Body of pancreas (tissue), 4 donors: ENCODE measurements around the gene PDE10A.

Source experiments
- POLR2A ChIP-seq, 3 donors: fragments of 450-650 bp; IDR thresholded peaks; one replicate each; pipeline ENCODE4 v1.6.1; 2016; ENCODE audit warnings: antibody characterized with exemption in 3 of 3, mild to moderate bottlenecking in 2 of 3
- TF ChIP-seq, protein P1 (sequence below), 7 experiments: fragments of 450-650 bp in 4 of 7; fragments of 200-600 bp in 3 of 7; sonication (generic) in 3 of 7; IDR thresholded peaks; one replicate each; pipeline ENCODE4 v1.5.1; 2016 to 2019; ENCODE audit warnings: antibody characterized with exemption in 7 of 7

- TF ChIP-seq, protein P1, sequence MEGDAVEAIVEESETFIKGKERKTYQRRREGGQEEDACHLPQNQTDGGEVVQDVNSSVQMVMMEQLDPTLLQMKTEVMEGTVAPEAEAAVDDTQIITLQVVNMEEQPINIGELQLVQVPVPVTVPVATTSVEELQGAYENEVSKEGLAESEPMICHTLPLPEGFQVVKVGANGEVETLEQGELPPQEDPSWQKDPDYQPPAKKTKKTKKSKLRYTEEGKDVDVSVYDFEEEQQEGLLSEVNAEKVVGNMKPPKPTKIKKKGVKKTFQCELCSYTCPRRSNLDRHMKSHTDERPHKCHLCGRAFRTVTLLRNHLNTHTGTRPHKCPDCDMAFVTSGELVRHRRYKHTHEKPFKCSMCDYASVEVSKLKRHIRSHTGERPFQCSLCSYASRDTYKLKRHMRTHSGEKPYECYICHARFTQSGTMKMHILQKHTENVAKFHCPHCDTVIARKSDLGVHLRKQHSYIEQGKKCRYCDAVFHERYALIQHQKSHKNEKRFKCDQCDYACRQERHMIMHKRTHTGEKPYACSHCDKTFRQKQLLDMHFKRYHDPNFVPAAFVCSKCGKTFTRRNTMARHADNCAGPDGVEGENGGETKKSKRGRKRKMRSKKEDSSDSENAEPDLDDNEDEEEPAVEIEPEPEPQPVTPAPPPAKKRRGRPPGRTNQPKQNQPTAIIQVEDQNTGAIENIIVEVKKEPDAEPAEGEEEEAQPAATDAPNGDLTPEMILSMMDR (IDR thresholded peaks at IDR 0.05): no peak
- no peak for TF ChIP-seq POLR2A (IDR thresholded peaks at IDR 0.05)
Observed at GRCh38 chr6:165571068-165571682, 91.9 kb downstream of the PDE10A start.
